HG03354 (cell line): ENCODE measurements around the gene PAPPA2.

ENCODE experiments used
- ATAC-seq: cut with Tn5 transposase; IDR thresholded peaks from one replicate; pipeline ENCODE4 v1.9.1; 2021; ENCODE audit warnings: mild to moderate bottlenecking; ENCODE audit not compliant: unreplicated experiment, poor library complexity, severe bottlenecking

PAPPA2 gene

DNA sequence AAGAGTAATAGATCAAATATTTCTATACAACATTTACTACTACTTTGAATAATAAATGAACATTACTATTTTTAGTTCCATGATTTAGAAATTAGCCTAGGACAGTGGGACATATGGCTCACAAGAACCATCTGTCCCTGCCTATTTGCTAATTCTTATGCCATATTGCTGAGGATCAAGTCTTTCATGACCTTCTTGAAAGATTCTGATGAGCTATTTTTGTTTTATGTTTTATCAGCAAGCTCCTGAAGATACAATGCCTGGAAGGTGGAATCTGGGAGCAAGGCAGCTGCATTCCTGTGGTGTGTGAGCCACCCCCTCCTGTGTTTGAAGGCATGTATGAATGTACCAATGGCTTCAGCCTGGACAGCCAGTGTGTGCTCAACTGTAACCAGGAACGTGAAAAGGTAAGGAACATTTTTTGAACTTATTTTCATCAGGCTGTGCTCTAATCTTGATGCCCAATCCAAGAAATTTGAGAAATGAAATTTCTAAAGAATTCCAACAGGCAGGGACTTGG is 326.7 kb downstream of the PAPPA2 start:
- ATAC-seq = no peak

DNA sequence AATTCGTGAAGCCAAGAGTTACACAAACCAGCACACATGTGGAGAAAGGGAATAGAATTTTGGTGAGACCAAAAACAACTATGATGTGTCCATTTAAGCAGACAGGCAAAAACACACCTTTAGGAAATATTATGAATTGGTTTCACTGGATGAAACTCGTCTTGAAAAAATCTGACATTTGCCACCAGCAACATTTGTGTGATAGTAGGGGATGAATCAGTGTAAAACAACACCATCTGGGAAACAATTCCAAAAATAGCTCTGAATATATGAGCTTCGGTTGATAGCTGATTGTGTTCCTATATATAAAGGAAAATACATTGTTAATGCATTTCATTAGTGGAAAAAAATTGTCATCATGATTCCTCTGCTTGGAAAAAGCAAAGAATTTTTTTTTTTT is 327.8 kb downstream of the PAPPA2 start:
- ATAC-seq = no peak

DNA sequence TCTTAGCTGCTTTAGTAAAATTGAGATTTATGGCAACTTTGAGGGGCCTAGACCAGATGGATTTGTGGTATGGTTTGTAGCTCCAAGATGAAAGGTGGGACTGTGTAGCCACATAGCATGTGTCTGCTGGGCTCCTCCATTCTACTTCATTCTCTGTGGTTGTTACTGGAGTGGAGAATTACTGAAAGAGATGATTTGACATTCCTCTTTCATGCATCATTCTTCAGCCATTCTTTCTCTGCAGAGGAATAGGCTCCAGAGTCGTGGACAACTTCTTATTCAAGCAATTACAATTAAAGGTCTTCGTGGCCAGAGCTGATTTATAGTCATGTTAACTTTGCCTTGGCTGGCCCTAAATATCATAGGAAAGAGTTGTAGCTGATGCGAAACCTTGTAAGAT is 328.9 kb downstream of the PAPPA2 start:
- ATAC-seq = no peak

DNA sequence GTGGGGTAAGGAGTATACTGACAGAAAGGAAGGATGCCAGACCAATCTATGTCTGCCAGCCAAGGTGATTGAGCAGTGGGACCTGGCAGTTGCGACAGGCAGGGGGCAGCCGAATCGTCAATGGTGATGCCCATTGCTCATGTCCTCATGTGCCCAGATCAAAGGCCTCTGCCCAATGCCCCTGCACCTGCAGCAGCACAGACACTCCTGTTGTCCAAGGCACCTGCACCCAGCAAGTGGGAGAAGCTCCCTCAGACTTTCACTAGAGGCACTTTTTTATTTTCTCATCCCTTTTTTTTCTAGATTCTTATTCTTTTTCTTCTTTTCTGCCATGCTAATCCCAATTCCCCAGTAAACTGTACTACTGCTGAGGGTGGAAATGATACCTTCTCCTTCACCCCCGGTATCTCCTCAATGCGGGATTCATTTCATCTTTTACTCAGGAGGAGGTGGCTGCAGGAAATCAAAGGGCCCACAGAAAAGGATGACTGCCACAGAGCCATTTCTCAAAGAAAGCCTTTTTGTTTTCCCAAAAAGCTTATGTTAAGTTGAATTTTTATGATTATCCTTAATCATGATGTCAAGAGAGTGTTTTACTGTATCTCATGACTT is 332.0 kb downstream of the PAPPA2 start:
- ATAC-seq = no peak

DNA sequence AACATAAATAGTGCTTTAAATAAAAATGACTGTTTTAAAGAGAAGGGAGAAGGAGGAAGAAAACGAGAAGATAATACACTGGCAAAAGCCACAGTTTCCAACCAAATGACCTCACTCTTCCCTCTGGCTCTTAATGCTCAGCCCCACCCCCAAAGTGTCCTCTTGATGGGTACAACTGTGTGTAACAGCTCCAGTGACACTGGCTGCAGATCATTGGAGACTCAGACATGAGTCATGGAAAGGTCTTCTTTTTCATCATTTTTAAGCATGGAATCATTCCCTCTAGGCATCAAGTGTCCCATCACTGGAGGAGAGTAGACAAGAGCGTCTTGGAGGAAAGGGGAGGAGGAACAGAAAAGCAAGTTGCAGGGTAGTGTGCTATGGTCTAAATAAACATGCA is 333.0 kb downstream of the PAPPA2 start:
- ATAC-seq = no peak

DNA sequence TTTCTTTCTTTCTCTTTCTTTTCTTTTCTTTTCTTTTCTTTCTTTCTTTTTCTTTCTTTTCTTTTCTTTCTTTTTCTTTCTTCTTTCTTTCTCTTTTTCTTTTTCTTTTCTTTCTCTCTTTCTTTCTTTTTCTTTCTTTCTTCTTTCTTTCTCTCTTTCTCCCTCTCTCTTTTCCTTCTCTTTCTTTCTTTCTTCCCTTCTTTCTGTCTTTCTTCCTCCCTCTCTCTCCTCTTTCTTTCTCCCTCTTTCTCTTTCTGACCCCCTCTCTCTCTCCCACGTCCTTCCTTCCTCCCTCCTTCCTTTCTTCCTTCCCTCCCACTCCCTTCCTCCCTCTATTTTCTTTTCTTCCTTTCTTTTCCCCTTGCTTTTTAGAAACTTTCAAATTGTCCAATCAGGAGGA is 333.6 kb downstream of the PAPPA2 start:
- ATAC-seq = no peak

DNA sequence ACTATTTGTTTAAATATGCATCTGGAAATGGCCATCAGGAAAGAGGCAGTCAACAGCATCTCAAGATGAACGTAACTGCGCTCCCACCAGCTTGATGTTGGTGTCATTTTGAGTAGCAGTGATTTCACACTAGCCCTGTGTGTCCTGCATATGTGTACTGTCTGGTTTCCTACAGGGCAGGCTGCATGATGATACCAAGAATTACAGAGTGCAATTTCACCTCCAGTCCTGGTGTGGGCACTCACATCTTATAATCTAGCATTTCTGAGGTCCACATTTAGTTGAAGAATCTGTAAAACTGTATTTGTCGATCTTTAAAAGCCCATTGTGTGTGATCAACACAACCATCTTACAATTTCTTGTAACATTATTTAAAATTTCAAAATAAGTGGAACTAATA is 336.4 kb downstream of the PAPPA2 start:
- ATAC-seq = no peak

DNA sequence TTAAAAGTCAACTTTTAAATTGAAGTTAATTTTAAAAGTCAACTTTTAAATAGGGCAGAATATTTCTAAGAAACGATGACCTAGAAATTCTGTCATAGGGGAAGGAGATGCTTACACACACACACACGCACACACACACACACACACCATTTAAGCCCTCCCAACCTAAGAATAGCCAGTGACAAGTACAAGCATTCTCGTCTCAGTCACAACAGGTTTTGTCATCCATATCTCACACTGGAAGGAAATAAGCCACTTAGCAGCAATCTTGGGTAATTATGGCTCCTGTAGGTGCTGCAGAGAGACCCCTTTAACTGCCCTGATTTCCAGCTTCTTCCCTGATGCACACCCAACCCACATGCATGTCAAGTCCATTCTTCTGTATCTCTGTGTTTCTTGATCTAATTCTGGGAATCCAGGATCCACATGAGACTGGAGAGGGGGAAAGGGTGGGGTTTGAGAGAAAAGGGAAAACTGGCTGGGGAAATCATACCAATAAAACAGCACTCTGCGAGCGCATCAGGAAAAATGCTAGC is 338.1 kb downstream of the PAPPA2 start:
- ATAC-seq = no peak

DNA sequence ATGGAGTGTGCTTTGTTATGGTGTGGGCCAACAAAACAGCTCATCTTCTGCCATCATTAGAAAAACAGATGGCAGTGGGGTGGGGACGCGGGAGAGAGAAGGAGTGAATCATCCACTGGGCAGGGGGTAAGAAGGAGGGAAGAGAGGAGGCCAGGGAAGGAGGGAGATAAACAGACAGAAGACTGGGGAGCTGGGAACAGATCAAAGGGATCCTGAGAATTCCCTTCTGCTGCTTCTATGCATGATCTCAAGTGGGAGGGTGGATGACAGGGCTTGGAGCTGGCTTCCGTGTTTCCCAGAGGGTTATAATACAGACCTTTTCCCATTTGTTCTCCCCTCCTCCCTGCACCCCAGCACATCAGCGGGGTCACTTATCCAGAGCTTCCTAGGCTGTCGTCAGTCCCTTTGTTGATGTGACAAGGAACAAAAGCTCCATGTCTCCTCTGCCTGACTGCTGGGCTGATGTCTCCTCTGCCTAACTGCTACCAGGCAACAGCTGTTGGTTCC is 338.6 kb downstream of the PAPPA2 start:
- ATAC-seq = no peak

DNA sequence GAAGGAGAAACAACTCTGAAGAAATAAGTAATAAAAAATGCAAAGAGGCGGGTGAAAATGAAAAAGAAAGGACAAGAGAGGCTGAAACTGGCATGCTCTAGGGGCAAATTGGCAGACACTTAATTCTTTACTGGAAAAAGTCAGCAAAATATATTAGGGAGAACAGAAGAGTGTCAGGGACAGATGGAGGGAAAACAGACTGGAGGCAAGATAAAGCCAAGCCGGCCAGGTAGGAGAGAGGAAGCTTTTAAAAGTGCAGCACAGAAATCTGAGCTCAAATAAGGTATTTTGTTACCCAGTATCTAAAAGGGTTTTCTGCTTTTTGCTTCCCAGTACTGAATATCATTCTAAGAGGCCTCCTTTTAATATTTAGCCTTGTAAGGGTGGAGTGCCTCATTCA is 339.3 kb downstream of the PAPPA2 start:
- ATAC-seq = no peak

DNA sequence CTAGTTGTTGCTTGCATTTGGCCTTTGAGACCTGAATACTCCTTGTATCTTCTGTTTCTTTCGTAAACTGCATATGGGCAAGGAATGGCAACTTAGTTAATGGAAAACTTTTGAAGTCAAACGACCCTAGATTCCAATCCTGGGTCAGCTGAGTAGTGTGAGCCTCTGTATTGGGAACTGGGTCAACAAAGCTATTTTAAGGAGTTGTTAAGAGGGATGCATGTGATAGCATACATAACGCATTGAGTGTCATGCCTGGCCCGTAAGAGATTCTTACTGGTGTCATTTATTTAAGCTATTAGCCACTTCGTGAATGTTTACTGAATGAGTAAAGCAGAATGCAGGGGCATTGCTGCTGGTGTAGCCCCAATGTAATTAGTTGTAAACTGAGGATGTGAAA is 340.1 kb downstream of the PAPPA2 start:
- no peak for ATAC-seq

DNA sequence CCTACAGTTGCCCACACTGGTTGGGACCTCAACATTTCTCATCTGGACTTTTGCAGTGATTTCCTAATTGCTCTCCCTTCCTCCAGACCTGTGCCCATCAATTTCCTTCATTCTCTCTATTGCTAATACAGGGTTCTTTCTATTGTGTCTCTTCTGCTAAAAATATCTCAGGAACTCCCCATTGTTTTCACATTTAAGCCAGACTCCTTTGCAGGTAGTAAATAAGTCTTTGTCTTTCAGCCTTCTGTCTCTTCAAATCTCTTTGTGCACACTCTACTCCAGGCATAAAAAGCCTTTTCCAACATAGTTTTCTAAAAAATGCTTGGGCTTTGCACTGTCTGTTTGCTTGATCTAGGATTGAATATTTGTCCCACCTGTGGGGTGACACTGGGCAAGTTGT is 340.6 kb downstream of the PAPPA2 start:
- ATAC-seq = no peak

DNA sequence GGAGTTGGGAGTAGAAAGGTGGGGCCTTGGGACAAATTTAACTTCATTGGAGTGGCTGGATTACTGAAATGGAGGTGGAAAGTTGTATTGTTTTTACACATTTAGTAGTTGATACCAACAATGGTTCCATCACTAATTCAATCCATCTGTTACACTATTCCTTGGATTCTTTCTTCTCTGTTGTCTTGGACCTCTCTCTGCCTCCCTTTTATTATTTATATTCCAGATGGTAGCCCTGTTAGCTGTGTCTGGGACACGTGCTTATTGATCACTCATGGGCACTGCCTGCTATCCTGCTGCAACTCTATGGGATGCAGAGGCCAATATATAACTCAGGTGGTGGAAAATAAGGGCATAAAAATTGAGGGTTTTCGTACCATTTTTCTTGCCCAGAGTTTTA is 346.3 kb downstream of the PAPPA2 start:
- ATAC-seq = no peak

DNA sequence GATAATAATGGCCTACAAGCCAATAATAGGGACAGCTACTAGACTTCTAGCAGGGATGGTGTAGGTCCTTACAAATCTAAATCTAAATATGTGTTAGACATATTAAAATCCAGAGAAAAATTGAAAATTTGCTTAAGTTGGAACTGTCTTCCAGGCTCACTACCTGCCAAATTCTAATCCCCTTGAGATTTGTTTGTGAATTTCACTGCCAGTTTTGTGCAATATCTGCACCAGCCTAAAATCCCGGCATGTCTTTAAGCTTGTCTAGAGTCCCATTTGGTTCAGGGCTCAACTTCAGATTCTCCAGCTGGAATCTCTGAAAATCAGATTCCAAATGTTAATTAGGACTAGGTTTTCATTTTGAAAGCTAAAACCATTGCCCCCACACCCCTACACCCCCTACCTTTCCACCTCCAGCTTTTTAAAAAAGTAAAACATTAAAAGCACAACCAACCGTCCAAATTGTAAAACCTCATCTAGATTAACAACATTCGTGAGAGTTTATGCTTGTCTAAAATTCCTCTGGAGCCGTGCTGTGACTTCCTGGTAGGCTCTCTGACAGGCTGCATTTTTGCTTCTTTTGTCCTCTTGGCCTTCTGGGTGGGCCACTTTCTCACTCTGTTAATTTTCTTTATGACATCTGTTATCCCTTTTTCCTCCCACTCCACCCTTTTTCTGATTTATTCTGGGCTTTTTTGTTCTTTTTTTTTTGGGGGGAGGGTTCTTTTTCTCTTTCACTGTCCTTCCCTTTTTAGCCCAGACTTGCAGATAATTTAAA is 348.7 kb downstream of the PAPPA2 start:
- ATAC-seq = no peak

DNA sequence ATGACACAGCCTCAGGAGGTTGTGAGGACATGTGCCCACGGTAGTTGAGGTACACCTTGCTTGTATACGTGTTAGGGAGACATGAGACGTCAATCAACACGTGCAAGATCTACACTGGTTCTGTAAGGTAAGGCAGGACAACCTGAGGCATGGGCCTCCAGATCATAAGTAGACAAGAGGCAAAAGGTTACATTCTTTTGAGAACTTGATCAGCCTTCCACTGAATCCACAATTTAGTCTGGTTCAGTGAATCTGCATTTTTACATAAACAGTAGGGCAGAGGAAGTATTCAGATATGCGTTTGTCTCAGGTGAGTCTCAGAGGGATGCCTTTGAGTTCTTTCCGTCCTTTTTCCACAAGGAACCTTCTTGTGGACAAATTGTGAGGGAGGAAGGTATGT is 352.6 kb downstream of the PAPPA2 start:
- ATAC-seq = no peak

DNA sequence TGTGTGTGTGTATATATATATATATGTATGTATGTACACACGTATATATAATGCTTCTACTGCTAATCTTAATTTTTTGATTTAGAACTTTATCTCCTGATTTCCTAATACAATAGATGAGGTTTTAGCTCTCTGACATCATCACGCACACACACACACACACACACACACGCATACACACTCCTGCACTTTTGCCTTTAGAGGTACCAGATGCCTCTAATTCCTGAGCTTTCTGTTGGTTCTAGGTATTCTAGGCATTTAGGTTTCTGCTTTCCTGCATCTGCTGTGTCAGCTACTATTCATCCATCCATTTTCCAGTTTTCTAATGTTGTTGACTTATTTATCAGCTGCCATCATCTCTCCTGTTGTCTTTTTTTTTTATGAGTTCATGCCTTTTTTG is 353.3 kb downstream of the PAPPA2 start:
- ATAC-seq = no peak

DNA sequence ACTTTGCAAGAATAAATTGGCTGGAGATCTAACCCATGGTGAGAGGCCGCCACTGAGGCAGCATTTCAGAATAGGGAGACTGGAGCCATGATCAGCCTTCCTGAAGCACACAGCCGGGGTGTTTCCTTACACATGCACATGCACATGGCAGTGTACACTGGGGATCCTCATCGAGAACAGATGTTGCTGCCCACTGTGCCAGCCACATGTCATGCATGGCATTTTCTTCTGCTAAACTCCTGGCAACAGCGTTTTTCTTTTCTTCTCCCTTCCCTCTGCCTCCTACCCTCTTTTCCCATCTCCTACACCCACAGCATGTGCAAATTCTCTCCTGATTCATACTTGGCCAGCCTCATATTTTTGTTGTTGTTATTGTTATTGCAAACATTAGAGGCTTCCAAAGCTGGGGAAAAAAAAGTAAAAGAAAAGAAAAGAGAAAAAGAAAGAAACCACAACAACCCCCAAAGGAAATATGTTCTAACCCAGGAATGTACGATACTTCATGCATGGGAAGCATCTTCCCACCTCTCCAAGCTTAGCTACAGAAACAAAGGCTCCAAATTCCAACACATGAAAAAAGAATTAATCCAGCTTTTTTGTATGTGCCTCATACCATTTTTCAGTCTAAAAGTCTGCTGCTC is 357.5 kb downstream of the PAPPA2 start:
- ATAC-seq = no peak

DNA sequence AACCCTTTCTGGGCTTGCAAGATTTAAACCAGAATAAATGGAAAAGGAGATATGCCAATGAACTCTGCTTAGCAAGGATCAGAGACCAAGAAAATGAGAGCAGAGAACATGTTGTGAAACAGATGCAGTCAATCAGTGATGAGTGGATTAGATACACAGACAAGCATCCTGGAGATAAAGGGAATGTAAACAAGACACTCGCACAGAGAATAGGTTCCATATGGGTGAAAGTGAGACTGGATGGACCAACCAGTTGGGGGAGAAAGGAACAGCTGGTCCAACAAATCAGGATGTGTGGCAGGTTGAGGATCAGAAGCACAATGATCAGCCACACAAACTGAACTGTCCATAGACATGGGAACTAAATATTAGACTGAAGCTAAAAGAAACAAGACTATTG is 363.3 kb downstream of the PAPPA2 start:
- no peak for ATAC-seq

DNA sequence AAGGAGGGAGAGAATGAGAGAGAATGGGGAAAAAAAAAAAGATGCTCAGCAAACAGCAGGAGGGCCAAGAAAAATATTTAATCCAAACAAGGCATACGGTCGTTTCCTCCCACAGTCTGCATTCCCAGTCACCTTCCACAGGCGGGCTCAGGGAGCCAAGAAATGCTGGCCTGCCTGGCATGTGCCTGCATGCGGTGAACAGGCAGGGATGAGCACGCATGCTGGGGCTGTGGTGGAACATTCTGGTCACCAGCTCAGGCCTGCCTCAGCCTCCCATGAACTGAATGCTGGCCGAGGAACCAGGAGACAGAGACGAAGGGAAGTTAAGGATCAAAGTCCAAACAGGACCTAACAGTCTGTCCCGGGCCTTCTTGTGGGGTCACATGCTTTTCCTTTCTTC is 366.3 kb downstream of the PAPPA2 start:
- no peak for ATAC-seq

DNA sequence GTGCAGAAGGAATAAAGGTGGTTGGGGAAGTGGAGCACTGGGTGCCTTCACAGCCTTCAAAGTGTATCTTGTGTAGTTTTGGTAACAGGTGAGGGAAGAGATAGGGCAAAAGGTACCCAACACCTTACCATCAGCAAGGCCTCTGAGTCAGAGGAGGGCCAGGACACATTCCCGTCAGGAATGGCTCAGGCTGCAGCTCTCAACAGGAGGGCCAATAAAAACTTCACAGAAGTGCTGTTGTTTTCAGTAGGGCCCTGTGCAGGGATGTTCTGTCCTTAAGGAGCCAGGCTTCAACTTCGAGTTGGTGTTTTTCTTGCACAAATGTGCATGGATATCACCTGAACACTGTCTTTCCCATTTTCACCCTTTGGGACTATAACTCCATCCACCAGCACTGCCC is 368.2 kb downstream of the PAPPA2 start:
- no peak for ATAC-seq

DNA sequence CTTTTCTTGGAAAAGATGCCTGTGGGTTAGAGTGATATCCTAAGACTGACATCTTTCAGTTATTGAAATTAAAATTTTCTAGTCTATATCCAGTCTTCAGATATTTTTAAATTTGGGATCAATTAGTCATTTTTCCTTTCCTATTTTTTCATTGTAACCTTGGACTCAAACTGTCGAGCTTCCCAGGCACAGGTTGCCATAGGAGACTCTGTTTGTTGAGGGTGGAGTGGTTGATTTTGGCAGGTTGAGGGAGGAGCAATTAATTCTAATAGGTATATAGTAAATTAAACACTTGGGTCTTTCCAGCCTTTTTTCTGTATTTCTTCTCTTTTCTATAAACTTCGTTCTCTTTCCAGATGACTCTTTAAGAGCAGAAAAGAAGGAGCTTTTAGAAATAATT is 374.7 kb downstream of the PAPPA2 start:
- no peak for ATAC-seq
